SK-N-SH (cell line): Measurements from ENCODE around the gene MRPL58. TPM values are rescaled to one million over a fixed set of nuclear protein-coding genes. Genes with fewer than 3 reads are reported as not detected.

Experiments used
- CTCF ChIA-PET: fragments of 300-600, 350-600 bp; formaldehyde crosslinking; extraction: SDS; loops from one replicate; lab custom pipeline; 2021; lab: Yijun Ruan, JAX
- POLR2A ChIA-PET: fragments of 350-600 bp; sonication (Branson Sonifier 250); formaldehyde crosslinking; extraction: SDS; loops from one replicate; lab custom pipeline; 2020; ENCODE audit warnings: antibody characterized with exemption, inconsistent platforms; lab: Yijun Ruan, JAX
- DNase-seq: peaks from one replicate; pipeline ENCODE4 v3.0.0; 2012
- H2AFZ ChIP-seq: fragments of 200-600 bp; sonication (generic); 2 replicates; pipeline ENCODE4 v1.8.1; 2016; ENCODE audit warnings: antibody characterized with exemption, mild to moderate bottlenecking, low read depth
- H3F3A ChIP-seq: fragments of 200-600 bp; sonication (generic); replicated peaks from 2 replicates; pipeline ENCODE3; 2016; ENCODE audit warnings: antibody characterized with exemption, mild to moderate bottlenecking; ENCODE audit not compliant: insufficient read depth
- H3K27ac ChIP-seq, 2 experiments: fragments of 200-500 bp in 1 of 2; fragments of 200-600 bp in 1 of 2; sonication (Bioruptor generic) in 1 of 2; sonication (generic), shearing (Covaris generic) in 1 of 2; 2 replicates each; pipeline versions ENCODE4 v1.5.1 to v1.6.1; 2014 to 2016; ENCODE audit warnings: low read depth in 2 of 2, inconsistent platforms in 1 of 2, low read length in 1 of 2, mild to moderate bottlenecking in 1 of 2, mixed read lengths in 1 of 2
- H3K27me3 ChIP-seq: fragments of 200-600 bp; sonication (generic), shearing (Covaris generic); 2 replicates; pipeline ENCODE4 v1.6.1; 2016; ENCODE audit warnings: mixed run types; ENCODE audit not compliant: insufficient read depth
- H3K36me3 ChIP-seq, 2 experiments: fragments of 200-500 bp in 1 of 2; fragments of 200-600 bp in 1 of 2; sonication (Bioruptor generic) in 1 of 2; sonication (generic) in 1 of 2; replicated peaks in 1 of 2; 2 replicates each; pipeline versions ENCODE3 to v1.5.1; 2014 to 2016; ENCODE audit warnings: low read length in 1 of 2, mild to moderate bottlenecking in 1 of 2; ENCODE audit not compliant: insufficient read depth in 2 of 2, control insufficient read depth in 1 of 2
- H3K4me1 ChIP-seq, 2 experiments: fragments of 200-500 bp in 1 of 2; fragments of 200-600 bp in 1 of 2; sonication (Bioruptor generic) in 1 of 2; sonication (generic), shearing (Covaris generic) in 1 of 2; 2 replicates each; pipeline versions ENCODE4 v1.5.1 to v1.6.1; 2014 to 2016; ENCODE audit warnings: low read depth in 1 of 2, low read length in 1 of 2, mixed run types in 1 of 2; ENCODE audit not compliant: insufficient read depth in 2 of 2, control insufficient read depth in 1 of 2
- H3K4me2 ChIP-seq: fragments of 200-600 bp; sonication (generic), shearing (Covaris generic); 2 replicates; pipeline ENCODE4 v1.6.1; 2017; ENCODE audit warnings: mixed run types
- H3K4me3 ChIP-seq, 2 experiments: fragments of 200-500 bp in 1 of 2; fragments of 200-600 bp in 1 of 2; sonication (Bioruptor generic) in 1 of 2; sonication (generic), shearing (Covaris generic) in 1 of 2; 2 replicates each; pipeline versions ENCODE4 v1.5.1 to v1.8.1; 2014 to 2016; ENCODE audit warnings: low read depth in 2 of 2, inconsistent platforms in 1 of 2, low read length in 1 of 2, mild to moderate bottlenecking in 1 of 2, mixed read lengths in 1 of 2, moderate library complexity in 1 of 2
- H3K79me2 ChIP-seq: fragments of 200-600 bp; sonication (generic); 2 replicates; pipeline ENCODE4 v1.8.1; 2017; ENCODE audit warnings: mild to moderate bottlenecking; ENCODE audit not compliant: insufficient read depth
- H3K9ac ChIP-seq: fragments of 200-600 bp; sonication (generic); 2 replicates; pipeline ENCODE4 v1.6.1; 2017; ENCODE audit warnings: mixed run types
- H3K9me2 ChIP-seq: fragments of 200-600 bp; sonication (generic); 2 replicates; pipeline ENCODE4 v1.6.1; 2017; ENCODE audit warnings: mixed run types
- H3K9me3 ChIP-seq: fragments of 200-600 bp; sonication (generic); 2 replicates; pipeline ENCODE4 v1.6.1; 2017; ENCODE audit warnings: mixed run types, mild to moderate bottlenecking, moderate library complexity
- H4K20me1 ChIP-seq: fragments of 200-600 bp; sonication (generic); 2 replicates; pipeline ENCODE4 v1.6.1; 2017; ENCODE audit warnings: mild to moderate bottlenecking, mixed run types; ENCODE audit not compliant: insufficient read depth
- ELF1 ChIP-seq: IDR thresholded peaks from 2 replicates; pipeline ENCODE4 v1.4.0; 2012
- EP300 ChIP-seq, 2 experiments: IDR thresholded peaks; 2 replicates each; pipeline versions ENCODE4 v1.4.0 to v1.6.1; 2012; ENCODE audit warnings: borderline replicate concordance in 1 of 2, low read depth in 1 of 2, low read length in 1 of 2
- EZH2phosphoT487 ChIP-seq: fragments of 200-600 bp; sonication (generic); IDR thresholded peaks from 2 replicates; pipeline ENCODE4 v1.6.1; 2017; ENCODE audit warnings: low read depth, mixed run types, mild to moderate bottlenecking, antibody characterized with exemption, moderate library complexity, borderline replicate concordance
- FOSL2 ChIP-seq: IDR thresholded peaks from 2 replicates; pipeline ENCODE4 v1.4.0; 2012; ENCODE audit warnings: low read depth, mild to moderate bottlenecking, moderate library complexity, borderline replicate concordance
- FOXJ3 ChIP-seq: sonication (generic); formaldehyde crosslinking; IDR thresholded peaks from 2 replicates; pipeline ENCODE4 v1.5.1; 2020; ENCODE audit warnings: mild to moderate bottlenecking, missing genetic modification reagents
- GABPA ChIP-seq: IDR thresholded peaks from 2 replicates; pipeline ENCODE4 v1.4.0; 2012; ENCODE audit warnings: low read depth, mild to moderate bottlenecking
- JUND ChIP-seq: IDR thresholded peaks from 2 replicates; pipeline ENCODE4 v1.4.0; 2012
- MEF2A ChIP-seq: IDR thresholded peaks from 2 replicates; pipeline ENCODE4 v1.4.0; 2012; ENCODE audit warnings: low read depth, borderline replicate concordance
- MXI1 ChIP-seq: IDR thresholded peaks from 2 replicates; pipeline ENCODE4 v1.6.1; 2012; ENCODE audit warnings: mild to moderate bottlenecking, low read depth, low read length, improper control_type of control experiment
- NFIC ChIP-seq: IDR thresholded peaks from 2 replicates; pipeline ENCODE4 v1.4.0; 2012; ENCODE audit warnings: borderline replicate concordance
- NRF1 ChIP-seq: IDR thresholded peaks from 2 replicates; pipeline ENCODE4 v1.6.1; 2012; ENCODE audit warnings: low read depth, mild to moderate bottlenecking, low read length
- RFX5 ChIP-seq: IDR thresholded peaks from 2 replicates; pipeline ENCODE4 v1.6.1; 2012; ENCODE audit warnings: mild to moderate bottlenecking, improper control_type of control experiment, low read length
- RXRA ChIP-seq: IDR thresholded peaks from 2 replicates; pipeline ENCODE4 v1.4.0; 2012; ENCODE audit warnings: low read depth, mild to moderate bottlenecking, borderline replicate concordance
- TEAD4 ChIP-seq: IDR thresholded peaks from 2 replicates; pipeline ENCODE4 v1.4.0; 2012; ENCODE audit warnings: mild to moderate bottlenecking, borderline replicate concordance; ENCODE audit not compliant: insufficient read depth
- YY1 ChIP-seq: IDR thresholded peaks from 2 replicates; pipeline ENCODE4 v1.4.0; 2012; ENCODE audit warnings: low read depth, mild to moderate bottlenecking
- WGBS: methylation state at CpG from one replicate; pipeline ENCODE4 v1.1.6; 2017; ENCODE audit warnings: low lambda C conversion rate; 5-methylcytosine and 5-hydroxymethylcytosine counted together
- polyA plus RNA-seq, 3 experiments: library from polyadenylated mRNA; depleted of rRNA; stranded (reverse); fragments of >200 nt; gene quantifications; 2 replicates each; pipeline ENCODE4 v1.2.3, GENCODE V29; 2012
- TF ChIP-seq, protein P1 (sequence below): fragments of 200-600 bp; sonication (generic); IDR thresholded peaks from 2 replicates; pipeline ENCODE4 v1.6.1; 2017; ENCODE audit warnings: antibody characterized with exemption, mild to moderate bottlenecking, moderate library complexity
- TF ChIP-seq, protein P2 (sequence below): IDR thresholded peaks from 2 replicates; pipeline ENCODE4 v1.4.0; 2012; ENCODE audit warnings: low read depth, borderline replicate concordance
- TF ChIP-seq, protein P3 (sequence below): IDR thresholded peaks from 2 replicates; pipeline ENCODE4; 2012

MRPL58 gene
- polyA plus RNA-seq, 1 of the 3 experiments (the other 2 are of a cell fraction) = 87.3 TPM

- CTCF ChIA-PET = interaction anchor here (0.6 to 4.0 kb wide), 10 partner anchors 25 to 165 kb away, joined by 3 to 31 read pairs (median 6); partner anchors contain the start of gene NT5C
- Histone ChIP-seq H3K9me3 (no peaks in the 10 kb centered on the region), H3K79me2 (no peaks in the 10 kb centered on the region), H2AFZ (no peak overlapping the region), H3K9ac (no peak overlapping the region), H3K9me2 (no peaks in the 10 kb centered on the region), H3K27me3 (no peaks in the 10 kb centered on the region), H3K27ac (0 out of 4 replicates have a peak overlapping the region, but pooled peaks of 1 of the 2 experiments have one; percentile 1), H3K36me3 (peaks cover 23 to 30% of the 10 kb centered on the region in 2 experiments), H3K4me2 (no peak overlapping the region), H3F3A (peaks cover 44% of the 10 kb centered on the region), H4K20me1 (peaks cover 4% of the 10 kb centered on the region; the same call in 1 of the 2 replicates), H3K4me3 (no peak overlapping the region), H3K4me1 (peaks cover 0 to 22% of the 10 kb centered on the region in 2 experiments; a peak in 1 of 4 replicates)
- TF ChIP-seq, protein P1, sequence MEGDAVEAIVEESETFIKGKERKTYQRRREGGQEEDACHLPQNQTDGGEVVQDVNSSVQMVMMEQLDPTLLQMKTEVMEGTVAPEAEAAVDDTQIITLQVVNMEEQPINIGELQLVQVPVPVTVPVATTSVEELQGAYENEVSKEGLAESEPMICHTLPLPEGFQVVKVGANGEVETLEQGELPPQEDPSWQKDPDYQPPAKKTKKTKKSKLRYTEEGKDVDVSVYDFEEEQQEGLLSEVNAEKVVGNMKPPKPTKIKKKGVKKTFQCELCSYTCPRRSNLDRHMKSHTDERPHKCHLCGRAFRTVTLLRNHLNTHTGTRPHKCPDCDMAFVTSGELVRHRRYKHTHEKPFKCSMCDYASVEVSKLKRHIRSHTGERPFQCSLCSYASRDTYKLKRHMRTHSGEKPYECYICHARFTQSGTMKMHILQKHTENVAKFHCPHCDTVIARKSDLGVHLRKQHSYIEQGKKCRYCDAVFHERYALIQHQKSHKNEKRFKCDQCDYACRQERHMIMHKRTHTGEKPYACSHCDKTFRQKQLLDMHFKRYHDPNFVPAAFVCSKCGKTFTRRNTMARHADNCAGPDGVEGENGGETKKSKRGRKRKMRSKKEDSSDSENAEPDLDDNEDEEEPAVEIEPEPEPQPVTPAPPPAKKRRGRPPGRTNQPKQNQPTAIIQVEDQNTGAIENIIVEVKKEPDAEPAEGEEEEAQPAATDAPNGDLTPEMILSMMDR = no peak
- TF ChIP-seq EZH2phosphoT487 (no peak), RFX5 (no peak)
- POLR2A ChIA-PET = no interaction called here
- no peak for DNase-seq
- 89% methylated on average over 27 of the region's 27 CpGs for WGBS
Observed at GRCh38 chr17:75036643-75037268, 24.3 kb downstream of the MRPL58 start.

DNA sequence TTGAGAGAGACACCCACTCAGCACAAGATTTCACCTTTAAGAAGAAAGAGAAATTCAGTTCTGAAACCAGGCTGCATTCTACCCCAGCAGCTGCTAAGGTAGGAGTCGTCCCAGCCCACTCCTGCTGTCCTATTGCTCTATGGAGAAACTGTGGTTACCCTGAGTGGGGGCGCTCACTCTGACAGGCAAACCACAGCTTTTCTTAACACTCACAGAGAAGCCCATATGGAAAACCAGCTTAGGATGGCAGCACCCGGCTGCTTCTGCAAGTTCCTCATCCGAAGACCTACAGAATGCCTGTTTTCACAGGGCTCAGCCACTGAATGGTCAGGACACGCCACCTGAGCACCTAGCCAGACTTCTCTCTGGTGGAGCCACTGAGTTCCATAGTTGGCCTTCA, 26.8 kb downstream of the MRPL58 start:
- Histone ChIP-seq H3K27ac (no peak overlapping the region), H3K9me3 (no peaks in the 10 kb centered on the region), H2AFZ (no peak overlapping the region), H3K9me2 (no peaks in the 10 kb centered on the region), H3K36me3 (peaks cover 29 to 33% of the 10 kb centered on the region in 2 experiments), H3F3A (peaks cover 25% of the 10 kb centered on the region), H3K79me2 (peaks cover 13% of the 10 kb centered on the region), H3K9ac (no peak overlapping the region), H3K4me3 (no peak overlapping the region), H3K27me3 (no peaks in the 10 kb centered on the region), H3K4me2 (no peak overlapping the region), H3K4me1 (peaks cover 0 to 10% of the 10 kb centered on the region in 2 experiments; a peak in 1 of 4 replicates), H4K20me1 (no peaks in the 10 kb centered on the region)
- 96% methylated on average over 4 of the region's 5 CpGs for WGBS
- DNase-seq = no peak
- CTCF ChIA-PET = interaction anchor here (1.4 to 3.4 kb wide), 4 partner anchors 24 to 81 kb away, joined by 3 to 10 read pairs (median 6); no protein-coding TSS in a partner anchor
- POLR2A ChIA-PET = no interaction called here
- no peak for TF ChIP-seq RXRA
- TF ChIP-seq, protein P2, sequence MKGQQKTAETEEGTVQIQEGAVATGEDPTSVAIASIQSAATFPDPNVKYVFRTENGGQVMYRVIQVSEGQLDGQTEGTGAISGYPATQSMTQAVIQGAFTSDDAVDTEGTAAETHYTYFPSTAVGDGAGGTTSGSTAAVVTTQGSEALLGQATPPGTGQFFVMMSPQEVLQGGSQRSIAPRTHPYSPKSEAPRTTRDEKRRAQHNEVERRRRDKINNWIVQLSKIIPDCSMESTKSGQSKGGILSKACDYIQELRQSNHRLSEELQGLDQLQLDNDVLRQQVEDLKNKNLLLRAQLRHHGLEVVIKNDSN = no peak
- TF ChIP-seq, protein P1 = no peak
- no peak for TF ChIP-seq ELF1
- no peak for TF ChIP-seq GABPA
- no peak for TF ChIP-seq EP300 (IDR thresholded peaks at IDR 0.05; ENCODE audit: borderline replicate concordance in 1 of 2, low read depth in 1 of 2, low read length in 1 of 2)
- no peak for TF ChIP-seq MXI1
- TF ChIP-seq YY1 = no peak
- TF ChIP-seq MEF2A = no peak
- TF ChIP-seq TEAD4 = no peak
- TF ChIP-seq FOXJ3 (CRISPR knock-in tag) = no peak
- TF ChIP-seq NRF1 = no peak
- TF ChIP-seq NFIC = no peak
- TF ChIP-seq, protein P3, sequence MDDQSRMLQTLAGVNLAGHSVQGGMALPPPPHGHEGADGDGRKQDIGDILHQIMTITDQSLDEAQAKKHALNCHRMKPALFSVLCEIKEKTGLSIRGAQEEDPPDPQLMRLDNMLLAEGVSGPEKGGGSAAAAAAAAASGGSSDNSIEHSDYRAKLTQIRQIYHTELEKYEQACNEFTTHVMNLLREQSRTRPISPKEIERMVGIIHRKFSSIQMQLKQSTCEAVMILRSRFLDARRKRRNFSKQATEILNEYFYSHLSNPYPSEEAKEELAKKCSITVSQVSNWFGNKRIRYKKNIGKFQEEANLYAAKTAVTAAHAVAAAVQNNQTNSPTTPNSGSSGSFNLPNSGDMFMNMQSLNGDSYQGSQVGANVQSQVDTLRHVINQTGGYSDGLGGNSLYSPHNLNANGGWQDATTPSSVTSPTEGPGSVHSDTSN = no peak
- no peak for TF ChIP-seq JUND
- TF ChIP-seq FOSL2 = no peak
